A549 (cell line): ENCODE measurements around the gene POLK. TPM values are rescaled to one million over a fixed set of nuclear protein-coding genes. Genes with fewer than 3 reads are reported as not detected.
A peak's percentile ranks its signal among the peaks of the same experiment; 100 is the strongest.
"Not testable (repeated sequence)": the region's sequence is repeated elsewhere in the genome, so short reads cannot be mapped to it uniquely, and the experiment has no call there.

ENCODE experiments used
- ATAC-seq, 2 experiments: fragments of 200-7000 bp in 1 of 2; fragments of >200 bp in 1 of 2; cut with Nextera tagmentation in 1 of 2; cut with Tn5 transposase in 1 of 2; 3 replicates each; pipeline versions ENCODE4 v1.8.0 to v1.9.1; 2018 to 2020; ENCODE audit warnings: mild to moderate bottlenecking in 1 of 2, moderate library complexity in 1 of 2
- CTCF ChIA-PET: fragments of 300-600 bp; sonication (Branson Sonifier 250); formaldehyde crosslinking; extraction: SDS; loops from one replicate; lab custom pipeline; 2021; ENCODE audit warnings: antibody characterized with exemption, inconsistent platforms; lab: Yijun Ruan, JAX
- POLR2A ChIA-PET: fragments of 350-600 bp; formaldehyde crosslinking; extraction: SDS; loops from one replicate; lab custom pipeline; 2021; ENCODE audit warnings: antibody characterized with exemption, inconsistent platforms; lab: Yijun Ruan, JAX
- DNase-seq, 2 experiments: peaks; one replicate each; pipeline versions ENCODE4 v3.0.0 to v3.0.0-alpha.2; 2011 to 2016; ENCODE audit warnings: low read depth in 1 of 2, low spot score in 1 of 2
- FAIRE-seq: peaks from 2 replicates; lab custom pipeline; 2011; peaks lifted over from hg19 to GRCh38; lab: Jason Lieb, UNC
- H3K27ac ChIP-seq, 2 experiments: fragments of >200 bp; sonication (Bioruptor Twin); formaldehyde crosslinking; 3 replicates each; pipeline ENCODE4 v1.5.1; 2016 to 2017
- H3K4me1 ChIP-seq: fragments of >200 bp; sonication (Bioruptor Twin); formaldehyde crosslinking; 3 replicates; pipeline ENCODE4 v1.6.1; 2016
- H3K4me2 ChIP-seq: fragments of >200 bp; sonication (Bioruptor Twin); formaldehyde crosslinking; 3 replicates; pipeline ENCODE4 v1.6.1; 2016
- H3K4me3 ChIP-seq: fragments of >200 bp; sonication (Bioruptor Twin); formaldehyde crosslinking; 3 replicates; pipeline ENCODE4 v1.5.1; 2016
- H3K9me3 ChIP-seq: fragments of >200 bp; sonication (Bioruptor Twin); formaldehyde crosslinking; 3 replicates; pipeline ENCODE4 v1.6.1; 2016
- CTCF ChIP-seq: fragments of >200 bp; sonication (Bioruptor Twin); formaldehyde crosslinking; IDR thresholded peaks from 3 replicates; pipeline ENCODE4 v1.5.1; 2016
- FOSL2 ChIP-seq, 2 experiments: fragments of 450-650 bp in 1 of 2; fragments of >200 bp in 1 of 2; sonication (Bioruptor Twin) in 1 of 2; formaldehyde crosslinking; IDR thresholded peaks; 2 replicates each; pipeline versions ENCODE4 v1.5.0 to v1.6.1; 2016 to 2020; ENCODE audit warnings: mild to moderate bottlenecking in 1 of 2, moderate library complexity in 1 of 2
- FOXS1 ChIP-seq: fragments of 250-450 bp; sonication (Bioruptor Pico); IDR thresholded peaks from 2 replicates; pipeline ENCODE4 v1.5.0; 2020; ENCODE audit warnings: mild to moderate bottlenecking, moderate library complexity
- GATA3 ChIP-seq: IDR thresholded peaks from 2 replicates; pipeline ENCODE4 v1.6.1; 2012; ENCODE audit warnings: borderline replicate concordance
- HOXA7 ChIP-seq: fragments of 250-450 bp; sonication (Bioruptor Pico); IDR thresholded peaks from 2 replicates; pipeline ENCODE4 v1.5.0; 2020; ENCODE audit warnings: mild to moderate bottlenecking, moderate library complexity
- JUN ChIP-seq, 2 experiments: fragments of >200 bp; sonication (Bioruptor Twin); formaldehyde crosslinking; IDR thresholded peaks; 2 replicates in 1 of 2; 3 replicates in 1 of 2; pipeline ENCODE4 v1.6.1; 2016 to 2017
- JUNB ChIP-seq: fragments of >200 bp; sonication (Bioruptor Twin); formaldehyde crosslinking; IDR thresholded peaks from 2 replicates; pipeline ENCODE4 v1.6.1; 2016
- MAFK ChIP-seq: fragments of 450-650 bp; IDR thresholded peaks from 2 replicates; pipeline ENCODE4 v1.6.1; 2014; ENCODE audit not compliant: partially characterized antibody
- MYC ChIP-seq: IDR thresholded peaks from 2 replicates; pipeline ENCODE4 v1.6.1; 2012; ENCODE audit warnings: mild to moderate bottlenecking, inconsistent platforms, low read length, improper control_type of control experiment, borderline replicate concordance
- RARB ChIP-seq: fragments of 250-450 bp; sonication (Bioruptor Pico); IDR thresholded peaks from 2 replicates; pipeline ENCODE4 v1.8.0; 2021; ENCODE audit warnings: mild to moderate bottlenecking, moderate library complexity
- SREBF2 ChIP-seq: fragments of 450-650 bp; IDR thresholded peaks from 2 replicates; pipeline ENCODE4 v1.6.1; 2014; ENCODE audit warnings: mild to moderate bottlenecking, moderate library complexity
- WGBS: methylation state at CpG from one replicate; pipeline ENCODE4 v1.1.6; 2017; ENCODE audit errors: missing lambda C conversion rate; 5-methylcytosine and 5-hydroxymethylcytosine counted together
- polyA plus RNA-seq, 4 experiments: library from polyadenylated mRNA; depleted of rRNA in 3 of 4; stranded (reverse); fragments of >200 nt; fragmentation: RNase III in 1 of 4; extraction: RNeasy Plus Mini Kit Qiagen cat#74134 plus additional on column Dnase treatment in 1 of 4; gene quantifications; 2 replicates in 3 of 4; 3 replicates in 1 of 4; pipeline ENCODE4 v1.2.3, GENCODE V29; 2011 to 2017
- TF ChIP-seq, protein P1 (sequence below): IDR thresholded peaks from 2 replicates; pipeline ENCODE4 v1.6.1; 2012

The POLK gene
- polyA plus RNA-seq, 2 of the 4 experiments (the other 2 are of a cell fraction), result 10.9 to 39.8 TPM

DNA sequence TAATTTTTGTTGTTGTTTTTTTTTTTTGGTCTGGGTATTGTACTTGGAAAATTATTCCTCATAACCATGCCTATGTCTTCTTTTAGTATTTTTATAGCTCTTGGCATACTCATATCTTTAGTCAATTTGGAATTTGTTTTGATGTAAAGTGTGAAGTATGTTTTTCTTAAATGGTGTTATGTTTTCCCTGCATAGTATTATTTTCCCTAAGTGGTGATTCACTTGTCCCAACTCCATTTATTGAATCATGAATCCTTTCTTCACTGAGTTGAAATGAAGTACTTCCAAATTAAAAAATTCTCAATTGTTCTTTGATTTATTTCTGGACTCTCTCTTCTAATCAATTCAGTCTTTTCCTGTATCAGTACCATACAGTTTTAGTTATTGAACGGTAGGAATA, 46.5 kb downstream of the POLK start (continued):
- TF ChIP-seq RARB (CRISPR knock-in tag) (no peak), CTCF (no peak), SREBF2 (no peak)
- TF ChIP-seq, all 56 proteins: peak for 0

DNA sequence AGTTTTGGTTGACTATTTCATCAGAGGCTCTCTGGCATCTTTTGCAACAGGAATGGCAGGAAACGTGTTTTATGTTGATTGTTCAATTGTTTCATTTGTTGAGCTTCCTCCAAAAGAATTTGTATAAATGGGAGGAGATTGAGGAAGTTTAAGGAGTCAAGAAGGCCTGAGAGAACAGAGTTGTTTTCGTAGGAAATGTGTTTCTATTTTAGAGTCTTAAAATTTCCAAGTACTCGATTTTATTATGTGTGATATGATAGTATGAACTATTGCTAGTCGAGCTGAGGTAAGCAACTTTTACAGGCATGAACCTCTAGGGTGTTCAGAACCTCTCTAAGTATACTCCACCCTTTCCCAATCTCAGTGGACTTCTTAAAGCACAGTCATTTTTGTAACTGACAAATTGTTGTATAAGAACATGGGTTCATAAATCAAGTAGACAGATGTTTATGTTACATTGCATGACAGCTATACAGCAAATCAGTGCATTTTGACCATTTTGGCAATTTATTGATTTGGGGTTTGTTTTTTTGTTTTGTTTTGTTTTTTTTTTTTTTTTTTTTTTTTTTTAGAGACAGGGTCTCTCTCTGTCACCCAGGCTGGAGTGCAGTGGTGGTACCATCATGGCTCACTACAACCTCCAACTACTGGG, 47.4 kb downstream of the POLK start:
- ChIA-PET CTCF (no interaction called here), POLR2A (no interaction called here)
- 62% methylated on average over 4 of the region's 4 CpGs for WGBS
- no peak for FAIRE-seq
- no peak for TF ChIP-seq HOXA7 (CRISPR knock-in tag)
- peak; percentile 34 for TF ChIP-seq MAFK
- no peak overlapping the region for H3K4me3 ChIP-seq
- DNase-seq, result no peak
- no peak overlapping the region for H3K27ac ChIP-seq
- no peak overlapping the region for H3K4me2 ChIP-seq
- H3K9me3 ChIP-seq, result peaks cover 11% of the 10 kb centered on the region
- H3K4me1 ChIP-seq, result no peaks in the 10 kb centered on the region
- no peak for ATAC-seq

DNA sequence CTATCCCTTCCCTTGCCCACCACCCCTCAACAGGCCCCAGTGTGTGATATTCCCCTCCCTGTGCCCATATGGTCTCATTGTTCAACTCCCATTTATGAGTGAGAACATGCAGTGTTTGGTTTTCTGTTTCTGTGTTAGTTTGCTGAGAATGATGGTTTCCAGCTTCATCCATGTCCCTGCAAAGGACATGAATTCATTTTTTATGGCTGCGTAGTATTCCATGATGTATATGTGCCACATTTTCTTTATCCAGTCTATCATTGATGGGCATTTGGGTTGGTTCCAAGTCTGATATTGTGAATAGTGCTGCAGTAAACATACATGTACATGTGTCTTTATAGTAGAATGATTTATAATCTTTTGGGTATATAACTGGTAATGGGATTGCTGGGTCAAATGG, 49.0 kb downstream of the POLK start:
- H3K4me2 ChIP-seq, ATAC-seq, H3K4me1 ChIP-seq, POLR2A ChIA-PET, H3K4me3 ChIP-seq, H3K27ac ChIP-seq, FAIRE-seq, DNase-seq: not testable (repeated sequence)
- WGBS, result 91% methylated on average over 1 of the region's 1 CpG
- H3K9me3 ChIP-seq, result peaks cover 16% of the 10 kb centered on the region
- CTCF ChIA-PET, result interaction anchor here (1.2 kb wide), 1 partner anchor 44 kb away, joined by 3 read pairs; no protein-coding TSS in a partner anchor

- Histone ChIP-seq H3K9me3 (peaks cover 16% of the 10 kb centered on the region), H3K4me1 (peaks cover 38% of the 10 kb centered on the region), H3K4me3 (peak overlapping the region; percentile 24), H3K27ac (peak overlapping the region; percentile 78 to 94), H3K4me2 (peak overlapping the region; percentile 77)
- FAIRE-seq, result not testable (repeated sequence)
- ATAC-seq (peak; percentile 83 to 90), DNase-seq (peak; percentile 36 to 85)
- WGBS, result 18% methylated on average over 14 of the region's 15 CpGs
- TF ChIP-seq MYC (0 out of 2 replicates have a peak, but pooled peaks have one; percentile 7), GATA3 (peak; percentile 44; the same call in 1 of the 2 replicates), FOSL2 (IDR thresholded peaks at IDR 0.05) (0 out of 2 replicates have a peak, but pooled peaks have one; percentile 42), FOSL2 (CRISPR knock-in tag; IDR thresholded peaks at IDR 0.05) (peak; percentile 77), JUNB (peak; percentile 29; the same call in 1 of the 2 replicates), JUN (IDR thresholded peaks at IDR 0.05) (peak in 1 of 2 experiments; percentile 29; a peak in 1 of 5 replicates), FOXS1 (CRISPR knock-in tag) (peak; percentile 33; the same call in 1 of the 2 replicates)
- TF ChIP-seq, protein P1, sequence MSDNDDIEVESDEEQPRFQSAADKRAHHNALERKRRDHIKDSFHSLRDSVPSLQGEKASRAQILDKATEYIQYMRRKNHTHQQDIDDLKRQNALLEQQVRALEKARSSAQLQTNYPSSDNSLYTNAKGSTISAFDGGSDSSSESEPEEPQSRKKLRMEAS, result peak; percentile 69
- ChIA-PET CTCF (interaction anchor here (1.3 to 2.8 kb wide), 4 partner anchors 10 to 115 kb away, joined by 3 to 7 read pairs (median 4); no protein-coding TSS in a partner anchor), POLR2A (interaction anchor here (0.8 to 1.6 kb wide), 3 partner anchors 14 to 90 kb away, joined by 3 to 4 read pairs (median 4); partner anchors contain the start of genes CERT1 and POLK)
Observed at GRCh38 chr5:75565991-75566709, 54.5 kb downstream of the POLK start.
